ENCODE data around the gene BRAF.

The BRAF gene

DNA sequence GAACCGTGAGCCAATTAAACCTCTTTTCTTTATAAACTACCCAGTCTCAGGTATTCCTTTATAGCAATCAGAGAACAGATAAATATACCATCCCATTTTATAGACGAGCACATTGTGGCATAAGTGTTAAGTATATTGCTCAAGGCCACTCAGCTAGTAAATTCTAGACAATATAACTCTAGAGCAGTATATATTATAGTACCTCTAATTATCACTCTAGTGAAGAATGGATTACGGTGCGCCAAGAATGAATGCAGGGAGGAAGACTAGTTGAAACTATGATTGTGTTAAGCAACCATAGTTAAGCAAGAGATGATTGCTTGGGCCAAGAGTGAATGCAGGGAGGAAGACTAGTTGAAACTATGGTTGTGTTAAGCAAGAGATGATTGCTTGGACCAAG, 60.9 kb downstream of the BRAF start:
- H3K27ac ChIP-seq (ENCODE audit: low read depth, low read length): no peak overlapping the region
- TF ChIP-seq EZH2phosphoT487 (conservative IDR thresholded peaks at IDR 0.05; ENCODE audit: low read length): no peak
- peaks cover 32% of the 10 kb centered on the region for H3K79me2 ChIP-seq (ENCODE audit: insufficient read depth, low read length)
- no peaks in the 10 kb centered on the region for H3K27me3 ChIP-seq (ENCODE audit: low read length)
- no peaks in the 10 kb centered on the region for H3K9me2 ChIP-seq (replicated peaks; ENCODE audit: insufficient read depth, low read length)
- H3K4me2 ChIP-seq (ENCODE audit: low read depth, low read length, poor library complexity, severe bottlenecking): no peak overlapping the region
- H3K36me3 ChIP-seq (ENCODE audit: low read length): no peaks in the 10 kb centered on the region
- no peaks in the 10 kb centered on the region; the same call in 1 of the 2 replicates for H4K20me1 ChIP-seq (ENCODE audit: low read depth, low read length)
- H3K4me3 ChIP-seq (ENCODE audit: insufficient read depth, low read length, poor library complexity, severe bottlenecking): no peak overlapping the region
- H3K9ac ChIP-seq (ENCODE audit: low read length): no peak overlapping the region
- no peaks in the 10 kb centered on the region for H3F3A ChIP-seq (ENCODE audit: insufficient read depth)
- H3K9me3 ChIP-seq (ENCODE audit: insufficient read depth, low read length): no peaks in the 10 kb centered on the region
- H2AFZ ChIP-seq (ENCODE audit: low read depth, low read length, severe bottlenecking): no peak overlapping the region

DNA sequence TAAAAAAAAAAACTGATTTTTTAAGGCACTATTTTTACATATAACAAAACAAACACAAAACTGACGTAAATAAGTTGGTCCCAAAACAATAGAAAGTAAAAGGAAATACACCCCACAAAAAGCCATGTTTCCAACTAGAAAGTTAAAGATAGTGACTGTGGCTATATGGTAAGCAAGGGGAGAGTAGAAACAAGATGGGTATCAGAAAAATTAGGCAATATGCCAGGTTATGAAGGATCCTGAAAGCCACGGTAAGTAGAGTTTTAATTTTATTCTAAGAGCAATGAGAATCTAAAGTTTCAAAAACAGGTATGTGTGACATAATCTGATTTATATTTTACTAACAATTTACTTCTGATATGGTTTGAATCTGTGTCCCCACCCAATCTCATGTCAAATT, 61.5 kb downstream of the BRAF start:
- H2AFZ ChIP-seq (ENCODE audit: low read depth, low read length, severe bottlenecking): no peak overlapping the region
- H3K4me2 ChIP-seq (ENCODE audit: low read depth, low read length, poor library complexity, severe bottlenecking): no peak overlapping the region
- no peaks in the 10 kb centered on the region for H3K9me3 ChIP-seq (ENCODE audit: insufficient read depth, low read length)
- H3F3A ChIP-seq (ENCODE audit: insufficient read depth): no peaks in the 10 kb centered on the region
- no peak overlapping the region for H3K4me3 ChIP-seq (ENCODE audit: insufficient read depth, low read length, poor library complexity, severe bottlenecking)
- H3K9me2 ChIP-seq (replicated peaks; ENCODE audit: insufficient read depth, low read length): no peaks in the 10 kb centered on the region
- TF ChIP-seq EZH2phosphoT487 (conservative IDR thresholded peaks at IDR 0.05; ENCODE audit: low read length): no peak
- TF ChIP-seq, protein P1, sequence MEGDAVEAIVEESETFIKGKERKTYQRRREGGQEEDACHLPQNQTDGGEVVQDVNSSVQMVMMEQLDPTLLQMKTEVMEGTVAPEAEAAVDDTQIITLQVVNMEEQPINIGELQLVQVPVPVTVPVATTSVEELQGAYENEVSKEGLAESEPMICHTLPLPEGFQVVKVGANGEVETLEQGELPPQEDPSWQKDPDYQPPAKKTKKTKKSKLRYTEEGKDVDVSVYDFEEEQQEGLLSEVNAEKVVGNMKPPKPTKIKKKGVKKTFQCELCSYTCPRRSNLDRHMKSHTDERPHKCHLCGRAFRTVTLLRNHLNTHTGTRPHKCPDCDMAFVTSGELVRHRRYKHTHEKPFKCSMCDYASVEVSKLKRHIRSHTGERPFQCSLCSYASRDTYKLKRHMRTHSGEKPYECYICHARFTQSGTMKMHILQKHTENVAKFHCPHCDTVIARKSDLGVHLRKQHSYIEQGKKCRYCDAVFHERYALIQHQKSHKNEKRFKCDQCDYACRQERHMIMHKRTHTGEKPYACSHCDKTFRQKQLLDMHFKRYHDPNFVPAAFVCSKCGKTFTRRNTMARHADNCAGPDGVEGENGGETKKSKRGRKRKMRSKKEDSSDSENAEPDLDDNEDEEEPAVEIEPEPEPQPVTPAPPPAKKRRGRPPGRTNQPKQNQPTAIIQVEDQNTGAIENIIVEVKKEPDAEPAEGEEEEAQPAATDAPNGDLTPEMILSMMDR (IDR thresholded peaks at IDR 0.05; ENCODE audit: insufficient read depth, low read length, poor library complexity, severe bottlenecking): no peak
- no peaks in the 10 kb centered on the region for H3K36me3 ChIP-seq (ENCODE audit: low read length)
- H3K27me3 ChIP-seq (ENCODE audit: low read length): no peaks in the 10 kb centered on the region
- no peak overlapping the region for H3K9ac ChIP-seq (ENCODE audit: low read length)
- no peaks in the 10 kb centered on the region; the same call in 1 of the 2 replicates for H4K20me1 ChIP-seq (ENCODE audit: low read depth, low read length)
- H3K79me2 ChIP-seq (ENCODE audit: insufficient read depth, low read length): peaks cover 26% of the 10 kb centered on the region
- H3K27ac ChIP-seq (ENCODE audit: low read depth, low read length): no peak overlapping the region

DNA sequence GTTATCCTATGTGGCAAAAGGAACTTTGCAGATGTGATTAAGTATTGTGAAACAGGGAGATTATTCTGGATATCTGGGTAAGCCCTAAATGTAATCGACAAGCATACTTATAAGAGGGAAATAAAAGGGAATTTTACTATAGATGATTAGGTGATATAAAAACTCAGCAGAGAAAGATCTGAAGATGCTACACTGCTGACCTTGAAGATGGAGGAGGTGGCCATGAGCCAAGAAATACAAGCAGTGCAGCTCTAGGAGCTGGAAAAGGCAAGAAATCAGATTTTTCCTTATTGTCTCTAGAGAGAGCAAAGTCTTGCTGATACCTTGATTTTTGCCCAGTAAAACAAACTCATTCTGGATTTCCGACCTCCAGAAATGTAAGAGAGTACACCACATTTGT, 67.7 kb downstream of the BRAF start:
- H2AFZ ChIP-seq (ENCODE audit: low read depth, low read length, severe bottlenecking): no peak overlapping the region
- H3K36me3 ChIP-seq (ENCODE audit: low read length): no peaks in the 10 kb centered on the region
- H3K4me3 ChIP-seq (ENCODE audit: insufficient read depth, low read length, poor library complexity, severe bottlenecking): no peak overlapping the region
- H3K79me2 ChIP-seq (ENCODE audit: insufficient read depth, low read length): peaks cover 7% of the 10 kb centered on the region
- no peak overlapping the region for H3K27ac ChIP-seq (ENCODE audit: low read depth, low read length)
- H3K9me3 ChIP-seq (ENCODE audit: insufficient read depth, low read length): no peaks in the 10 kb centered on the region
- H4K20me1 ChIP-seq (ENCODE audit: low read depth, low read length): no peaks in the 10 kb centered on the region; the same call in 1 of the 2 replicates
- TF ChIP-seq, protein P1 (IDR thresholded peaks at IDR 0.05; ENCODE audit: insufficient read depth, low read length, poor library complexity, severe bottlenecking): no peak
- no peak for TF ChIP-seq EZH2phosphoT487 (conservative IDR thresholded peaks at IDR 0.05; ENCODE audit: low read length)
- no peak overlapping the region for H3K4me2 ChIP-seq (ENCODE audit: low read depth, low read length, poor library complexity, severe bottlenecking)
- no peaks in the 10 kb centered on the region for H3K27me3 ChIP-seq (ENCODE audit: low read length)
- no peaks in the 10 kb centered on the region for H3F3A ChIP-seq (ENCODE audit: insufficient read depth)
- no peaks in the 10 kb centered on the region for H3K9me2 ChIP-seq (replicated peaks; ENCODE audit: insufficient read depth, low read length)
- H3K9ac ChIP-seq (ENCODE audit: low read length): no peak overlapping the region

DNA sequence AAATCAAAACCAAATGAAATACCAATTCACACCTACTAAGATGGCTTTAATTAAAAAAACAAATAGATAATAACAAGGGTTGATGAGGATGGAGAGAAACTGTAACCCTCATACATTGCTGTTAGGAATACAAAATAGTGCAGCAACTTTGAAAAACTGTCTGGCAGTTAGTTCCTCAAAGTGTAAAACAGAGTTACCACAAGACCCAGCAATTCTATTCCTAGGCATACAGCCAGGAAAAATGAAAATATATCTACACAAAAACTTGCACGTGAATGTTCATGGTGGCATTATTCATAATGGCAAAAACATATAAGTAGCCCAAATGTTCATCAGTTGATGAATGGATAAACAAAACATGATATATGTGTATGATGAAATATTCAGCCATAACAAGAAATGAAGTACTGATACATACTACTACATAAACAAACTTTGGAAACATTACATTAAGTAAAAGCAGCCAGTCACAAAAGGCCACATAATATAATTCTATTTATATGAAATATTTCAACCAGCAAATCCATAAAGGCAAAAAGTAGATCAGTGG, 83.5 kb downstream of the BRAF start:
- Histone ChIP-seq H4K20me1 (ENCODE audit: low read depth, low read length) (no peaks in the 10 kb centered on the region), H3K27me3 (ENCODE audit: low read length) (no peaks in the 10 kb centered on the region), H3K79me2 (ENCODE audit: insufficient read depth, low read length) (no peaks in the 10 kb centered on the region), H3K4me2 (ENCODE audit: low read depth, low read length, poor library complexity, severe bottlenecking) (no peak overlapping the region), H3K27ac (ENCODE audit: low read depth, low read length) (no peak overlapping the region), H2AFZ (ENCODE audit: low read depth, low read length, severe bottlenecking) (no peak overlapping the region), H3K4me3 (ENCODE audit: insufficient read depth, low read length, poor library complexity, severe bottlenecking) (no peak overlapping the region), H3F3A (ENCODE audit: insufficient read depth) (no peaks in the 10 kb centered on the region), H3K9me2 (replicated peaks; ENCODE audit: insufficient read depth, low read length) (no peaks in the 10 kb centered on the region), H3K36me3 (ENCODE audit: low read length) (peaks cover 3% of the 10 kb centered on the region; the same call in 1 of the 2 replicates), H3K9ac (ENCODE audit: low read length) (no peak overlapping the region), H3K9me3 (ENCODE audit: insufficient read depth, low read length) (no peaks in the 10 kb centered on the region)
- TF ChIP-seq, protein P1 (IDR thresholded peaks at IDR 0.05; ENCODE audit: insufficient read depth, low read length, poor library complexity, severe bottlenecking): no peak
- no peak for TF ChIP-seq EZH2phosphoT487 (conservative IDR thresholded peaks at IDR 0.05; ENCODE audit: low read length)

Measured in SU-DHL-6 (cell line).